Stimulated activated naive CD4-positive, alpha-beta T cell treated with Interleukin-2 at 50 U/mL for 16 hours (primary cell): ENCODE measurements around the gene ADIRF.
"Not testable (repeated sequence)": the region's sequence is repeated elsewhere in the genome, so short reads cannot be mapped to it uniquely, and the experiment has no call there.

Experiments used
- DNase-seq: peaks from one replicate; lab custom pipeline; 2025; lab: John Stamatoyannopoulos, UW

ADIRF gene

GRCh38 chr10:86968271-86968993, at the start of gene ADIRF:
ADIRF (plus strand) TSS chr10:86968482; CDS start chr10:86968545, 63 bp downstream.
- no peak for DNase-seq

- no peak for DNase-seq
Measured at GRCh38 chr10:86922553-86922961, 45.7 kb upstream of the ADIRF start.

- DNase-seq, result no peak
Measured at GRCh38 chr10:86929468-86930380, 38.6 kb upstream of the ADIRF start.

GRCh38 chr10:86931872-86932271, 36.4 kb upstream of the ADIRF start:
- no peak for DNase-seq

- DNase-seq, result no peak
Measured at GRCh38 chr10:86932674-86933073, 35.6 kb upstream of the ADIRF start.

- not testable (repeated sequence) for DNase-seq
Measured at GRCh38 chr10:86934162-86934711, 34.0 kb upstream of the ADIRF start.

GRCh38 chr10:86936661-86937501, 31.4 kb upstream of the ADIRF start:
- no peak for DNase-seq

- DNase-seq, result no peak
Measured at GRCh38 chr10:86937502-86938154, 30.7 kb upstream of the ADIRF start.

- no peak for DNase-seq
Measured at GRCh38 chr10:86938260-86938659, 30.0 kb upstream of the ADIRF start.

GRCh38 chr10:86940076-86940475, 28.2 kb upstream of the ADIRF start:
- DNase-seq, result not testable (repeated sequence)

GRCh38 chr10:86940677-86941076, 27.6 kb upstream of the ADIRF start:
- DNase-seq, result no peak

GRCh38 chr10:86941426-86941825, 26.9 kb upstream of the ADIRF start:
- DNase-seq, result no peak

- no peak for DNase-seq
Measured at GRCh38 chr10:86941991-86942421, 26.3 kb upstream of the ADIRF start.

GRCh38 chr10:86942441-86943315, 25.6 kb upstream of the ADIRF start:
- DNase-seq, result no peak

- DNase-seq, result no peak
Measured at GRCh38 chr10:86943316-86944030, 24.8 kb upstream of the ADIRF start.

GRCh38 chr10:86944031-86944419, 24.3 kb upstream of the ADIRF start:
- DNase-seq, result no peak

GRCh38 chr10:86944471-86944870, 23.8 kb upstream of the ADIRF start:
- DNase-seq, result no peak

- DNase-seq, result no peak
Measured at GRCh38 chr10:86944907-86945306, 23.4 kb upstream of the ADIRF start.

GRCh38 chr10:86945361-86946212, 22.7 kb upstream of the ADIRF start:
- DNase-seq, result no peak
